Activated B cell treated with CpG ODN at 0.5 μM for 24 hours (primary cell): Measurements from ENCODE around the gene ADAMTSL4. TPM values are rescaled to one million over a fixed set of nuclear protein-coding genes. Genes with fewer than 3 reads are reported as not detected.

Experiments used
- ATAC-seq: fragments of 200-7000 bp; cut with Tn5 transposase; one replicate; pipeline ENCODE4 v1.10.0; 2021; ENCODE audit warnings: low read depth, mild to moderate bottlenecking, moderate library complexity
- CTCF ChIA-PET: fragments of 350-600 bp; sonication (Branson Sonifier 250); formaldehyde crosslinking; loops from one replicate; lab custom pipeline; 2021; ENCODE audit warnings: antibody characterized with exemption; lab: Charles Lee
- POLR2A ChIA-PET: fragments of 350-600 bp; sonication (Branson Sonifier 250); formaldehyde crosslinking; loops from one replicate; lab custom pipeline; 2021; ENCODE audit warnings: antibody characterized with exemption; lab: Charles Lee
- DNase-seq: peaks from one replicate; pipeline ENCODE4 v3.0.0; 2022
- H3K27ac Mint-ChIP-seq: one replicate; pipeline ENCODE4 v1.8.0; 2020; ENCODE audit warnings: mixed read lengths
- H3K27me3 Mint-ChIP-seq: one replicate; pipeline ENCODE4 v1.8.0; 2021; ENCODE audit warnings: mixed read lengths
- H3K36me3 Mint-ChIP-seq: one replicate; pipeline ENCODE4 v1.8.0; 2021; ENCODE audit warnings: low read depth, mixed read lengths
- H3K4me1 Mint-ChIP-seq: one replicate; pipeline ENCODE4 v1.8.0; 2021; ENCODE audit warnings: mixed read lengths
- H3K4me3 Mint-ChIP-seq: one replicate; pipeline ENCODE4 v1.8.0; 2020; ENCODE audit warnings: mild to moderate bottlenecking, mixed read lengths
- H3K9me3 Mint-ChIP-seq: one replicate; pipeline ENCODE4 v1.8.0; 2020; ENCODE audit warnings: mixed read lengths
- intact Hi-C: fragments of 100-400 bp; cut with micrococcal nuclease; formaldehyde crosslinking; loops from one replicate; pipeline ENCODE4 v1.15.1; 2024
- total RNA-seq: library from RNA; stranded (reverse); gene quantifications from 2 replicates; pipeline ENCODE4 v1.2.3, GENCODE V29; 2022
- TF ChIP-seq, protein P1 (sequence below): fragments of 200-600 bp; IDR thresholded peaks from one replicate; pipeline ENCODE4 v1.8.0; 2022; ENCODE audit warnings: antibody characterized with exemption, mild to moderate bottlenecking

ADAMTSL4 gene
- total RNA-seq, 1 donor from 2014 or later: 0.11 TPM

DNA sequence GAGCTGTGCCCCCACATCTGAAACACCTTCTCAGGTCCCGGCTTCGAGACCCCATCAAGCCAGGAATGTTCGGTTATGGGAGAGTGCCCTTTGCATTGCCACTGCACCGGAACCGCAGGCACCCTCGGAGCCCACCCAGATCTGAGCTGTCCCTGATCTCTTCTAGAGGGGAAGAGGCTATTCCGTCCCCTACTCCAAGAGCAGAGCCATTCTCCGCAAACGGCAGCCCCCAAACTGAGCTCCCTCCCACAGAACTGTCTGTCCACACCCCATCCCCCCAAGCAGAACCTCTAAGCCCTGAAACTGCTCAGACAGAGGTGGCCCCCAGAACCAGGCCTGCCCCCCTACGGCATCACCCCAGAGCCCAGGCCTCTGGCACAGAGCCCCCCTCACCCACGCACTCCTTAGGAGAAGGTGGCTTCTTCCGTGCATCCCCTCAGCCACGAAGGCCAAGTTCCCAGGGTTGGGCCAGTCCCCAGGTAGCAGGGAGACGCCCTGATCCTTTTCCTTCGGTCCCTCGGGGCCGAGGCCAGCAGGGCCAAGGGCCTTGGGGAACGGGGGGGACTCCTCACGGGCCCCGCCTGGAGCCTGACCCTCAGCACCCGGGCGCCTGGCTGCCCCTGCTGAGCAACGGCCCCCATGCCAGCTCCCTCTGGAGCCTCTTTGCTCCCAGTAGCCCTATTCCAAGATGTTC, 4.3 kb downstream of the ADAMTSL4 start:
- ChIA-PET CTCF (no interaction called here), POLR2A (interaction anchor here (1.0 kb wide), 1 partner anchor 19 kb away, joined by 3 read pairs; no protein-coding TSS in a partner anchor)
- Mint-ChIP-seq H3K4me1 (peaks cover 21% of the 10 kb centered on the region), H3K9me3 (no peaks in the 10 kb centered on the region), H3K27ac (no peak overlapping the region), H3K36me3 (no peaks in the 10 kb centered on the region), H3K4me3 (no peak overlapping the region), H3K27me3 (peaks cover 9% of the 10 kb centered on the region)
- intact Hi-C loops: no loop called here
- ATAC-seq (no peak), DNase-seq (no peak)
- TF ChIP-seq, protein P1, sequence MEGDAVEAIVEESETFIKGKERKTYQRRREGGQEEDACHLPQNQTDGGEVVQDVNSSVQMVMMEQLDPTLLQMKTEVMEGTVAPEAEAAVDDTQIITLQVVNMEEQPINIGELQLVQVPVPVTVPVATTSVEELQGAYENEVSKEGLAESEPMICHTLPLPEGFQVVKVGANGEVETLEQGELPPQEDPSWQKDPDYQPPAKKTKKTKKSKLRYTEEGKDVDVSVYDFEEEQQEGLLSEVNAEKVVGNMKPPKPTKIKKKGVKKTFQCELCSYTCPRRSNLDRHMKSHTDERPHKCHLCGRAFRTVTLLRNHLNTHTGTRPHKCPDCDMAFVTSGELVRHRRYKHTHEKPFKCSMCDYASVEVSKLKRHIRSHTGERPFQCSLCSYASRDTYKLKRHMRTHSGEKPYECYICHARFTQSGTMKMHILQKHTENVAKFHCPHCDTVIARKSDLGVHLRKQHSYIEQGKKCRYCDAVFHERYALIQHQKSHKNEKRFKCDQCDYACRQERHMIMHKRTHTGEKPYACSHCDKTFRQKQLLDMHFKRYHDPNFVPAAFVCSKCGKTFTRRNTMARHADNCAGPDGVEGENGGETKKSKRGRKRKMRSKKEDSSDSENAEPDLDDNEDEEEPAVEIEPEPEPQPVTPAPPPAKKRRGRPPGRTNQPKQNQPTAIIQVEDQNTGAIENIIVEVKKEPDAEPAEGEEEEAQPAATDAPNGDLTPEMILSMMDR: no peak

DNA sequence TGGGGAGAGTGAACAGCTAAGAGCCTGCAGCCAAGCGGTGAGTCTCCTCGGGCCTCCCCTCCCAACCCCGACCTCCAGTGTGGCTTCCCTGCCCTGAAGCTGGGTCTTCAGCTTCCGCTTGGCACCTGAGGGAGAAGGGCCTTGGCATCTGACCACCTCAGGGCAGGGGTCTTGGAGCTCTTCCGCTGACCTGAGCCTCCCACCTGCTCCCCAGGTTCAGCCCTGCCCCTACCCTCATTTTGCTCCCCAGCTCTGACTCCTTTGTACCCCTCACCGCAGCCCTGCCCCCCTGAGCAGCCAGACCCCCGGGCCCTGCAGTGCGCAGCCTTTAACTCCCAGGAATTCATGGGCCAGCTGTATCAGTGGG, 4.9 kb downstream of the ADAMTSL4 start:
- POLR2A ChIA-PET: interaction anchor here (0.5 to 1.3 kb wide), 3 partner anchors 19 to 75 kb away, joined by 3 to 5 read pairs (median 4); partner anchors contain the start of gene ENSA
- Mint-ChIP-seq H3K4me1 (peaks cover 21% of the 10 kb centered on the region), H3K27me3 (peaks cover 8% of the 10 kb centered on the region), H3K9me3 (no peaks in the 10 kb centered on the region), H3K4me3 (no peak overlapping the region), H3K27ac (no peak overlapping the region), H3K36me3 (no peaks in the 10 kb centered on the region)
- DNase-seq: no peak
- no peak for ATAC-seq
- TF ChIP-seq, protein P1: no peak
- CTCF ChIA-PET: no interaction called here
- intact Hi-C loops: no loop called here

DNA sequence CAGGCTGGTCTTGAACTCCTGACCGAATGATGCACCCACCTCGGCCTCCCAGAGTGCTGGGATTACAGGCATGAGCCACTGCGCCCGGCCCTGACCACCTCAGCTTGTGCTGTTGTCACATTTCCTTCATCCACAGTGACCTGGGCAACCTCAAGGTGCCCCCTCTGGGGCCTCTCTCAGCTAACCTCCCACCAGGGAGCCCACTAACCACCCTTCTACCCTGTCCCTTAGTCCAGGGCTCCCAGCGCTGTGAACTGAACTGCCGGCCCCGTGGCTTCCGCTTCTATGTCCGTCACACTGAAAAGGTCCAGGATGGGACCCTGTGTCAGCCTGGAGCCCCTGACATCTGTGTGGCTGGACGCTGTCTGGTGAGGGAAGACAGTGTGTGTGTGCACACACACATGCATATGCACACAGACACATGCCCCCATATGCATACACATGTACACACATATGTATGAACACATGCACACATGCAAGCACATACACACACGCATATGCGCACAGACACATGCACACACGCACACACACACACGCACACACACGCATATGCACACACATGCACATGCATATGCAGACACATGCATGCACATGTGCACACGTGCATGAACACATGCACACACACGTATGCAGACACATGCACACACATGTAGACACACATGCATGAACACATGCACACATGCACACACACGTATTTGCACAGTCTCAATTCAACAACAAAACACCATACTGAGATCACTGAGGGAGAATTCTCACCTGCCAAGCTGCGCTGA, 6.2 kb downstream of the ADAMTSL4 start:
- no peak for DNase-seq
- TF ChIP-seq, protein P1: no peak
- Mint-ChIP-seq H3K27ac (no peak overlapping the region), H3K4me3 (no peak overlapping the region), H3K4me1 (peaks cover 24% of the 10 kb centered on the region), H3K36me3 (no peaks in the 10 kb centered on the region), H3K27me3 (peaks cover 4% of the 10 kb centered on the region), H3K9me3 (no peaks in the 10 kb centered on the region)
- no peak for ATAC-seq
- ChIA-PET POLR2A (interaction anchor here (0.7 to 1.3 kb wide), 2 partner anchors 74 to 99 kb away, joined by 3 to 4 read pairs; partner anchors contain the start of gene ENSA), CTCF (interaction anchor here (13.3 kb wide), 1 partner anchor 61 kb away, joined by 358 read pairs; no protein-coding TSS in a partner anchor)
- intact Hi-C loops: no loop called here

DNA sequence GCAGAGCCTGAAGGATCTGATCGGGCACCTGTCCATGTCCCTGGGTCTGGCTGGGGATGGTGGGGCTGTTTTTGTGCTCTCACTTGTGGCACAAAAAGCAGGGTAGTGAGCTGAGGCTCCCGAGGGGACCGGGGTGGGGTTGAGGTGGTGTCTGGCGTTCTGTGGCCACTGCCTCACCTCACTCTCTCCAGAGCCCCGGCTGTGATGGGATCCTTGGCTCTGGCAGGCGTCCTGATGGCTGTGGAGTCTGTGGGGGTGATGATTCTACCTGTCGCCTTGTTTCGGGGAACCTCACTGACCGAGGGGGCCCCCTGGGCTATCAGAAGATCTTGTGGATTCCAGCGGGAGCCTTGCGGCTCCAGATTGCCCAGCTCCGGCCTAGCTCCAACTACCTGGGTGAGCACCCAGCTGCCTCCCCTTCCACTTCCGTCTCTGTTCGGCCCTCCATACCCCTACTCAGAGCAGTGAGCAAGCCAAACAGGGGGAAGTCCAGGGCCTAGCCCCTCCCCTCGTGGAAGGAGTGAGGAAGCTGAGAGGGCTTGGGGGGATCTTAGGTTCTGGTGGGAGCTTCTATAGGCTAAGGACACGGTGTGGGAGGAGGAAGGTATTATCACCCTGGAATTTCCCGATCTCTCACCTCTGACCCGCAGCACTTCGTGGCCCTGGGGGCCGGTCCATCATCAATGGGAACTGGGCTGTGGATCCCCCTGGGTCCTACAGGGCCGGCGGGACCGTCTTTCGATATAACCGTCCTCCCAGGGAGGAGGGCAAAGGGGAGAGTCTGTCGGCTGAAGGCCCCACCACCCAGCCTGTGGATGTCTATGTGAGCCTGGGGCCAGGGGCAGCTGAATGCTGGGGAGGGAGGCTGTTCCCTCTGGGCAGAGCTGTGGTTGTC, 7.0 kb downstream of the ADAMTSL4 start:
- no peak overlapping the region for H3K27ac Mint-ChIP-seq
- no peak overlapping the region for H3K4me3 Mint-ChIP-seq
- H3K36me3 Mint-ChIP-seq: no peaks in the 10 kb centered on the region
- TF ChIP-seq, protein P1: no peak
- H3K4me1 Mint-ChIP-seq: peaks cover 29% of the 10 kb centered on the region
- no peaks in the 10 kb centered on the region for H3K9me3 Mint-ChIP-seq
- ATAC-seq: no peak
- intact Hi-C loops: no loop called here
- ChIA-PET CTCF (interaction anchor here (13.3 kb wide), 1 partner anchor 60 kb away, joined by 358 read pairs; no protein-coding TSS in a partner anchor), POLR2A (no interaction called here)
- H3K27me3 Mint-ChIP-seq: peaks cover 2% of the 10 kb centered on the region
- no peak for DNase-seq
